Measurements from ENCODE around the gene ZNHIT2. TPM values are rescaled to one million over a fixed set of nuclear protein-coding genes. Genes with fewer than 3 reads are reported as not detected.
A peak's percentile ranks its signal among the peaks of the same experiment; 100 is the strongest.

The ZNHIT2 gene
- polyA plus RNA-seq, 1 donor (not counting 4 experiments of a cell fraction or from before 2014, with no cell fraction given) = 2.6 TPM

DNA sequence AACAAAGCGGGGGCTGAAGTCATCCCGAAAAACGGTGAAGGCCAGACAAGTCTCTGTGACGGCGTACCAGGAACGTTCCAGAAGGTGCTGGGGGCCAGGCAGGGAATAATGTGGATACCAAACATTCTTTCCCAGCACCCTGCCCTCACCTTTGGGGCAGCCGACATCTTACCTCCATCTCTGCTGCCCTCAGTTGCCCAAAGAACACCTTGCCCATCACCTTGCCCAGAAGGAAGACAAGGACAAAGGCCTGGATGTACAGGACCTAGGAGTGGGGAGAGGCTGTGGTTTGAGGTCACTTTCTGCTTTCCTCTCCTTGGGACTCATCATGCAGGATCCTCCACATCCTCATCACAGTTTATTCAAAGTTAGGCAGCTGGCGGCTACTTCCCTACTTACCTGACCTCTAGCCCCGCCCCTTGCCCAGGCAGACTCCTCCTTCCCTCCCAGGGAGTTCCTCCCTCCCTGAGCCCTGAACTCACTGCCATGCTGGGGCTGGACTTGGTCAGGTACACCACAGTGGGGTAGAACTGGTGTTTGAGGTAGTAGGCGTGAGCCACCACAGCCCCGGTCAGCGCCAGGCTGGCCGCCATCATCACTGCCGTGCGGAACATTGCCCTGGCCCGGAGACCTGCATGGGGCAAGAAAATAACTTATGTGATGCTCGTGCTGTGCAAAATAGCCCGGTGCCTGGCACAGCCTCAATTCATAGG, 15.6 kb upstream of the ZNHIT2 start:
- H3K9me3 ChIP-seq (ENCODE audit: control insufficient read depth, low read depth, low read length) = no peaks in the 10 kb centered on the region
- no peak overlapping the region for H2AFZ ChIP-seq (ENCODE audit: control insufficient read depth, low read length)
- peaks cover 32% of the 10 kb centered on the region for H3K79me2 ChIP-seq (ENCODE audit: control insufficient read depth, insufficient read depth, low read length)
- peak overlapping the region; percentile 100 for H3K9ac ChIP-seq (ENCODE audit: control insufficient read depth, extremely low read depth, insufficient read depth, low read length)
- peak overlapping the region; percentile 82 to 97 (median 90) for H3K4me3 ChIP-seq (ENCODE audit: control insufficient read depth in 2 of 3, extremely low read depth in 1 of 3, insufficient read depth in 2 of 3, low read depth in 1 of 3, low read length in 3 of 3)
- no peaks in the 10 kb centered on the region for H3K27me3 ChIP-seq (ENCODE audit: control insufficient read depth, extremely low read depth, insufficient read depth, low read length)
- H3K27ac ChIP-seq (ENCODE audit: control insufficient read depth, insufficient read depth, low read length) = peak overlapping the region; percentile 100
- peak overlapping the region; percentile 99 for H3K4me2 ChIP-seq (ENCODE audit: control insufficient read depth, extremely low read depth, insufficient read depth, low read depth, low read length)
- no peaks in the 10 kb centered on the region for H3K9me1 ChIP-seq (ENCODE audit: control insufficient read depth, extremely low read depth, insufficient read depth, low read length)
- peaks cover 20% of the 10 kb centered on the region for H3K4me1 ChIP-seq (ENCODE audit: control insufficient read depth, extremely low read depth, insufficient read depth, low read length)
- dilution Hi-C loops (cut with MboI; ENCODE audit: extremely low pct_ligation_motif_present, low sequenced_read_pairs) = no loop called here
- peak; percentile 48 for DNase-seq (ENCODE audit: low read depth, low spot score)
- H3K36me3 ChIP-seq (ENCODE audit: control insufficient read depth in 2 of 2, extremely low read depth in 1 of 2, insufficient read depth in 2 of 2, low read length in 2 of 2) = peaks cover 32 to 41% of the 10 kb centered on the region in 2 experiments
- H4K20me1 ChIP-seq (ENCODE audit: control insufficient read depth, extremely low read depth, insufficient read depth, low read length) = peaks cover 8% of the 10 kb centered on the region
- peak; percentile 58 for FAIRE-seq
- TF ChIP-seq EZH2 (IDR thresholded peaks at IDR 0.05; ENCODE audit: low read length) = no peak
- TF ChIP-seq, protein P1, sequence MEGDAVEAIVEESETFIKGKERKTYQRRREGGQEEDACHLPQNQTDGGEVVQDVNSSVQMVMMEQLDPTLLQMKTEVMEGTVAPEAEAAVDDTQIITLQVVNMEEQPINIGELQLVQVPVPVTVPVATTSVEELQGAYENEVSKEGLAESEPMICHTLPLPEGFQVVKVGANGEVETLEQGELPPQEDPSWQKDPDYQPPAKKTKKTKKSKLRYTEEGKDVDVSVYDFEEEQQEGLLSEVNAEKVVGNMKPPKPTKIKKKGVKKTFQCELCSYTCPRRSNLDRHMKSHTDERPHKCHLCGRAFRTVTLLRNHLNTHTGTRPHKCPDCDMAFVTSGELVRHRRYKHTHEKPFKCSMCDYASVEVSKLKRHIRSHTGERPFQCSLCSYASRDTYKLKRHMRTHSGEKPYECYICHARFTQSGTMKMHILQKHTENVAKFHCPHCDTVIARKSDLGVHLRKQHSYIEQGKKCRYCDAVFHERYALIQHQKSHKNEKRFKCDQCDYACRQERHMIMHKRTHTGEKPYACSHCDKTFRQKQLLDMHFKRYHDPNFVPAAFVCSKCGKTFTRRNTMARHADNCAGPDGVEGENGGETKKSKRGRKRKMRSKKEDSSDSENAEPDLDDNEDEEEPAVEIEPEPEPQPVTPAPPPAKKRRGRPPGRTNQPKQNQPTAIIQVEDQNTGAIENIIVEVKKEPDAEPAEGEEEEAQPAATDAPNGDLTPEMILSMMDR (optimal IDR thresholded peaks at IDR 0.05 in 1 of 3, IDR thresholded peaks at IDR 0.05 in 1 of 3, conservative IDR thresholded peaks at IDR 0.05 in 1 of 3; ENCODE audit: extremely low read depth in 1 of 3, insufficient read depth in 2 of 3, low read length in 3 of 3) = no peak

DNA sequence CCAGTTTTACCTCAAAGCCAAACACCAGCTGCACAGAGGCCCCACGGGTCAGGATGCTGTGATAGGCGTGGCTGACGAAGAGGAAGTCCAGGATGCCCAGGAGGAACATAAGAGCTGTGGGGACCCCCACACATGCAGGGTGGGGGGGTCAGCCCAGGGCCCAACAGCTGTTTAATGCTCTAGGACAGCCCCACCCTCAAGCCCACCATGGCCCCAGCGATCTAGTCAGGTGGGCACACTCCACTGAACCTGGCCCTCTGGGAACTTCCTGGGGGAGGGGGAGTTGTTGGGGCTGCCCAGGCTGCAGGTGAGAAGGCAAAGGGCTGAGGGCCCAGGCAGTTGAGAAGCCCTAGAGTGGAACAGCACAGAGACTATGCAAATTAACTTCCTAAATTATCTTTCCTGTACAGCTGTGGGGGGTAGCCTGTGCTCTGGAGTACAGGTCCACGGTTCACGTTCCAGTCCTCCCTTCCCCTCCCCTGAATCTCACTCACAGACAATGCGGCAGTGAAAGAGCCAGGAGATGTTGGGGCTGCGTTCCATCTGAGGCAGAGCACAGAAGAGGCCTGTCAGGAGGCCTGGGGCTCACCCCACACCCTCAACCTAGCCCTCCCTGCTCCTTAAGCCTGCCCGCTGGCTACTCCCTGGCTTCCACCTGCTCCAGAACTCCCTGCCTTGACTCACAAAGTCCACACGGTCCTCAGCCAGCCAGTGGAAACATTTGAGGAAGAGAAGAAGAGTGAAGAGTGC, 14.9 kb upstream of the ZNHIT2 start:
- no peaks in the 10 kb centered on the region for H3K9me1 ChIP-seq (ENCODE audit: control insufficient read depth, extremely low read depth, insufficient read depth, low read length)
- H3K79me2 ChIP-seq (ENCODE audit: control insufficient read depth, insufficient read depth, low read length) = peaks cover 32% of the 10 kb centered on the region
- dilution Hi-C loops (cut with MboI; ENCODE audit: extremely low pct_ligation_motif_present, low sequenced_read_pairs) = no loop called here
- H2AFZ ChIP-seq (ENCODE audit: control insufficient read depth, low read length) = no peak overlapping the region
- H3K4me1 ChIP-seq (ENCODE audit: control insufficient read depth, extremely low read depth, insufficient read depth, low read length) = peaks cover 20% of the 10 kb centered on the region
- H3K9ac ChIP-seq (ENCODE audit: control insufficient read depth, extremely low read depth, insufficient read depth, low read length) = no peak overlapping the region
- peak overlapping the region; percentile 99 for H3K4me2 ChIP-seq (ENCODE audit: control insufficient read depth, extremely low read depth, insufficient read depth, low read depth, low read length)
- no peak overlapping the region for H3K27ac ChIP-seq (ENCODE audit: control insufficient read depth, insufficient read depth, low read length)
- no peak for FAIRE-seq
- peaks cover 36 to 41% of the 10 kb centered on the region in 2 experiments for H3K36me3 ChIP-seq (ENCODE audit: control insufficient read depth in 2 of 2, extremely low read depth in 1 of 2, insufficient read depth in 2 of 2, low read length in 2 of 2)
- peaks cover 8% of the 10 kb centered on the region for H4K20me1 ChIP-seq (ENCODE audit: control insufficient read depth, extremely low read depth, insufficient read depth, low read length)
- H3K27me3 ChIP-seq (ENCODE audit: control insufficient read depth, extremely low read depth, insufficient read depth, low read length) = no peaks in the 10 kb centered on the region
- TF ChIP-seq, protein P1 (optimal IDR thresholded peaks at IDR 0.05 in 1 of 3, IDR thresholded peaks at IDR 0.05 in 1 of 3, conservative IDR thresholded peaks at IDR 0.05 in 1 of 3; ENCODE audit: extremely low read depth in 1 of 3, insufficient read depth in 2 of 3, low read length in 3 of 3) = no peak
- TF ChIP-seq EZH2 (IDR thresholded peaks at IDR 0.05; ENCODE audit: low read length) = no peak
- H3K9me3 ChIP-seq (ENCODE audit: control insufficient read depth, low read depth, low read length) = no peaks in the 10 kb centered on the region
- no peak overlapping the region for H3K4me3 ChIP-seq (ENCODE audit: control insufficient read depth in 2 of 3, extremely low read depth in 1 of 3, insufficient read depth in 2 of 3, low read depth in 1 of 3, low read length in 3 of 3)
- no peak for DNase-seq (ENCODE audit: low read depth, low spot score)
